RWPE2 (cell line): Measurements from ENCODE around the gene OS9.

Source experiments
- ATAC-seq: fragments of 200-7000 bp; cut with Tn5 transposase; 3 replicates; pipeline ENCODE4 v1.9.1; 2021; ENCODE audit warnings: low read depth
- DNase-seq: peaks from one replicate; pipeline ENCODE4 v3.0.0-alpha.2; 2020; ENCODE audit warnings: low spot score
- H3K27ac ChIP-seq: fragments of 450-650 bp; 2 replicates; pipeline ENCODE4 v1.5.1; 2017; ENCODE audit warnings: mild to moderate bottlenecking; ENCODE audit not compliant: poor library complexity, severe bottlenecking
- H3K27me3 ChIP-seq: fragments of 250-450 bp; sonication (Bioruptor Pico); 2 replicates; pipeline ENCODE4 v1.5.1; 2021; ENCODE audit warnings: mild to moderate bottlenecking, moderate library complexity; ENCODE audit not compliant: insufficient read depth, poor library complexity, severe bottlenecking
- H3K36me3 ChIP-seq: fragments of 250-450 bp; sonication (Bioruptor Pico); 2 replicates; pipeline ENCODE4 v1.5.1; 2020; ENCODE audit warnings: low read depth, mild to moderate bottlenecking, moderate library complexity
- H3K4me1 ChIP-seq: fragments of 250-450 bp; sonication (Bioruptor Pico); 2 replicates; pipeline ENCODE4 v1.5.1; 2021; ENCODE audit warnings: mild to moderate bottlenecking, moderate library complexity; ENCODE audit not compliant: insufficient read depth, poor library complexity, severe bottlenecking
- H3K4me3 ChIP-seq: fragments of 250-450 bp; sonication (Bioruptor Pico); 2 replicates; pipeline ENCODE4 v1.5.1; 2021; ENCODE audit warnings: mild to moderate bottlenecking, moderate library complexity; ENCODE audit not compliant: severe bottlenecking
- H3K9me3 ChIP-seq: fragments of 250-450 bp; sonication (Bioruptor Pico); 2 replicates; pipeline ENCODE4 v1.5.1; 2021; ENCODE audit warnings: mild to moderate bottlenecking, moderate library complexity; ENCODE audit not compliant: severe bottlenecking
- CTCF ChIP-seq: fragments of 450-650 bp; IDR thresholded peaks from one replicate; pipeline ENCODE4 v1.5.1; 2017; ENCODE audit warnings: mild to moderate bottlenecking, moderate library complexity; ENCODE audit not compliant: poor library complexity, severe bottlenecking

Gene OS9

GRCh38 chr12:57695770-57696432, 2.0 kb downstream of the OS9 start:
- ATAC-seq (no peak), DNase-seq (no peak)
- no peaks in the 10 kb centered on the region for H3K27me3 ChIP-seq
- no peak for TF ChIP-seq CTCF
- no peak overlapping the region for H3K27ac ChIP-seq
- H3K4me1 ChIP-seq = no peaks in the 10 kb centered on the region
- peaks cover 28% of the 10 kb centered on the region for H3K36me3 ChIP-seq
- no peak overlapping the region for H3K4me3 ChIP-seq
- no peaks in the 10 kb centered on the region for H3K9me3 ChIP-seq

- H3K27ac ChIP-seq = no peak overlapping the region
- no peaks in the 10 kb centered on the region for H3K27me3 ChIP-seq
- H3K4me3 ChIP-seq = no peak overlapping the region
- peaks cover 32% of the 10 kb centered on the region for H3K36me3 ChIP-seq
- no peak for TF ChIP-seq CTCF
- DNase-seq = no peak
- ATAC-seq = no peak
- H3K4me1 ChIP-seq = no peaks in the 10 kb centered on the region
- no peaks in the 10 kb centered on the region for H3K9me3 ChIP-seq
These were observed 3.1 kb downstream of the OS9 start for GRCh38 chr12:57697076-57697475.

GRCh38 chr12:57698414-57698813, 4.5 kb downstream of the OS9 start:
- TF ChIP-seq CTCF = no peak
- H3K4me3 ChIP-seq = no peak overlapping the region

GRCh38 chr12:57700317-57700716, 6.4 kb downstream of the OS9 start:
- no peaks in the 10 kb centered on the region for H3K4me1 ChIP-seq
- peaks cover 61% of the 10 kb centered on the region for H3K36me3 ChIP-seq
- H3K27ac ChIP-seq = no peak overlapping the region
- H3K9me3 ChIP-seq = peaks cover 7% of the 10 kb centered on the region
- no peak for ATAC-seq
- no peaks in the 10 kb centered on the region for H3K27me3 ChIP-seq
- TF ChIP-seq CTCF = no peak
- DNase-seq = no peak
- H3K4me3 ChIP-seq = no peak overlapping the region

More at GRCh38 chr12:57698414-57698813, 4.5 kb downstream of the OS9 start:
- DNase-seq (no peak), ATAC-seq (no peak)
- no peaks in the 10 kb centered on the region for H3K9me3 ChIP-seq
- H3K27me3 ChIP-seq = no peaks in the 10 kb centered on the region
- no peaks in the 10 kb centered on the region for H3K4me1 ChIP-seq
- peaks cover 44% of the 10 kb centered on the region for H3K36me3 ChIP-seq
- H3K27ac ChIP-seq = no peak overlapping the region

- ATAC-seq (no peak), DNase-seq (no peak)
- H3K27me3 ChIP-seq = no peaks in the 10 kb centered on the region
- H3K4me1 ChIP-seq = no peaks in the 10 kb centered on the region
- no peak overlapping the region for H3K27ac ChIP-seq
- no peak for TF ChIP-seq CTCF
- H3K36me3 ChIP-seq = peaks cover 48% of the 10 kb centered on the region
- H3K9me3 ChIP-seq = peaks cover 7% of the 10 kb centered on the region
- no peak overlapping the region for H3K4me3 ChIP-seq
These were observed 13.3 kb downstream of the OS9 start for GRCh38 chr12:57707250-57707649.
